A172 (cell line): ENCODE data around the gene POP7. TPM values are rescaled to one million over a fixed set of nuclear protein-coding genes. Genes with fewer than 3 reads are reported as not detected.
A peak's percentile ranks its signal among the peaks of the same experiment; 100 is the strongest.
"Not testable (repeated sequence)": the region's sequence is repeated elsewhere in the genome, so short reads cannot be mapped to it uniquely, and the experiment has no call there.

Experiments
- DNase-seq: peaks from one replicate; pipeline ENCODE4 v3.0.0-alpha.2; 2015; ENCODE audit warnings: low spot score
- total RNA-seq: library from RNA; depleted of rRNA; stranded (reverse); fragments of >200 nt; shearing (Covaris generic); gene quantifications from 2 replicates; pipeline ENCODE4 v1.2.3, GENCODE V29; 2014

The POP7 gene
- total RNA-seq, 1 experiment from 2014 or later = 76.9 TPM

DNA sequence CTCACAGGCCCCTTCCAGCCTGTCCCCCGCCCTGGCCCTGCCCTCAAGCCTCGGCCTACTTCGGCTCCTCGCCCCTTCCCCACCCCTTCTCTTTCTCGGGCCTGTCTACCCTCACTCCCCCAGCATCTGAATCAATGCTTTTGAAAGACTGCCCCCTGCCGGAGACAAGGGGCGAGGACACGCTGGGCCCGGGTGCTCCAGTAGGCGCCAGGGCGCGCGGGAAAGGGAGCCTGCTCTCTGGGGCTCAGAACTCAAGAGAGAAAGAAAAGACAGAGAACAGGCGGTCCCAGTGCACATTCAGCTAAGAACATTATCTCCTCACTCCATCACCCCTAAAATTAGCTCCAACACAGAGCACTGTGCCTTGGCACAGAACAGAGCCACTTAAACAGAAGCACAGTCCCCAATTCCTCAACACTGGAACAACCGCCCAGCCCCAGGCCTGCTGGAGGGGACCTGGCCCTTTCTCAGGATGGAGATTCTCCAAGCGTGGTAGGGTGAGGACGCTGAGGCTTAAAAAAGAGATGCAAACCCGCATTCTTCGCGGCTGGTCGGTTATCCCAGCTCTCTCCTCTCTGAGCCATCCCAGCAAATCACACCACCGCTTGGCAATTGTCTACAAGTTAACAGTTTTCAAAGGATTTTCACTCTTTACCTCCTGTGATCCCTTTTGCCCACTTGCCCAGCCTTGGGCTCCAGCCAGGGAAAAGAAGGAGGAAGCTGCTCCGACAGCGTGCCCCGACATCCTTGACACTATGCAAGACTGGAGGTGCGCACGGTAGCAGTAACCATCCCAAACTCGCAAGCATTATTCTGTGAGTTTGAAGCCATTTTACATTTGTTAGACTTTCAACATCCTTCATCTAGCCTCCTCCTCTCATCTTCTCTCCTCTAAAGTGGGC lies 14.0 kb upstream of the POP7 start:
- DNase-seq = peak; percentile 56

DNA sequence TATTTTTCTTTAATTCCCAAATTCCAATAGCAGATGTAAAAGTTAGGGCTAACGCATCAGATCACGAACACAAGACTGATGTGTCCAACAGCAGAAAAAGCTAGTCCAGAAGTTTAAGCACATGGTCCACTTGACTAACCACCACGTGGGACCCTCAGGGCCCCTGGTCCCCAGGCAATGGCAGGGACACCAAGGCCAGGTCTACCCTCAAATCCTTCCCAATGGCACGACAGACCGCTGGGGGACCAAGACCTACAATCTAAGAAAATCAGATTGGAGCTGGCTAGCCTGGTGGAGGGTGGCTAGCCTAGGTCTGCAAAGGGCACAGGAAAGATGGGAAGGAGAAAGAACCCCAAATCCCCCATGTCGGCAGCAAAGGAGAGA lies 13.4 kb upstream of the POP7 start:
- DNase-seq = no peak

DNA sequence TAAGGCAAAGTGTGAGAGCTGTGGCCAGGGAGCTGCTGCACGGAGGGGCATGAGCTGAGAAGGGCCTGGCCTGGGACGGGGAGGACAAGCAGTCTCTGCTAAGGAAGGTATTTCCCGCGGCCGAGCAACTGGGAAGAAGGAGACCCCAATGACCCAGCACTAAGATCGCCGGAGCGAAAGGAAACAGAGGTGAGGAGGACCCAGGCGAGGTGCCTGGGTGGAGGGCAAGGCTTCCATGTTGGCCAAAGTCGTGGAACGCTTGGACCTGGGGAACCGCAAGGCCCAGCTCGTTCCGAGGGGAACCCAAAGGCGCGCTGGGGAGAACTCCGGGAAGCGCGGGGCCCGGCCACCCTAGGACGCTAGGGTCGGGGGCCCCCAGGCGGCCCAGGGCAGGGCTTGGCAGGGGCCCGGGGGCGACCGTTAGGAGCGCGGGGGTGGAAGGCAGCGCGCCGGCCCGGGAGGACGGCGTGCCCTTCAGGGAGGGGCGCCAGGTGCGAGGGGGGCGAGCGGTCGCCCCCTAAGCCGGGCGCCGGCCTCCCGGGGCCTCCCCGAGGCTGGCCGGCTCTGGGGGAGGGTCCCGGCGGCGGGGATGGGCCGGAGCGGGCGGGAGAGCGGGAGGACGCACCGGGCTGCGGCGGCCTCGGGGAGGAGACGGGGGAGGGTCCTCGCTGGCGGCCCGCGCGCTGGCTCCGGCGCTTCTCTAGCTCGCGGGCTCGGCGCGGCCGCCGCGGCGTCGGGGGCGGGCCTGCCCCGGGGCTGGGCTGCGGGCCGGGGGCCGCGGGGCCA lies 12.4 kb upstream of the POP7 start:
- DNase-seq = no peak

DNA sequence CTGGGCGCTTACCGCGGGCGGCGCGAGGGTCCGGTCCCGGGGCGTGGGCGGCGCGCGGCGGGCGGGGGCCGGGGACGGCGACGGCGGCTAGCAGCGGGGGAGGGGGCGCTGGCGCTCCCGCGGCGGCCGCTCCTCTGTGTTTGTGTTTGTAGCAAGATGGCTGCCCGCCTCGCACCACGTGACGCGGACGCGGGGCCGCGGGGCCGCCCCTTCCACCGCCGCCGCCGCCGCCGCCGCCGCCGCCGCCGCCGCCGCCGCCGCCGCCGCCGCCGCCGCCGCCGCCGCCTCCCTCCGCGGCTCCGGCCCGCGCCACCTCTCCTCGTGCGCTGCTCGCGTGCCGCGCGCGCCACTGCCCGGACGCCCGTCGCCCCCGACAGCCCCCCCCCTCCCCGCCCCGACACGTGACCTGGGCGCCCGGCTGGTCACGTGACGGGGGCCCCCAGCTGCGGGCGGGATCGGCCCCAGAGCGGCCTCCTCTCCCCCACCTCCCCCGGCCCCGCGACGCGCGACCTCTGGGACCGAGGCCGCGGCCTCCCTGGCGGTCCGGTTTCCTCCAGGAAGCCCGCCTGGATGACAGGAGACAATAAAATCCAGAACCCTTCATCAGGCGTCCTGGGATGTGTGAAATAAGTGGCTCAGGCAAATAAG lies 11.7 kb upstream of the POP7 start, which contains the start of gene GIGYF1:
TSS of gene GIGYF1 (minus strand) at position 153 of the 648 bp plus-strand sequence. CDS start 6,012 bp downstream, outside the sequence.
- no peak for DNase-seq

DNA sequence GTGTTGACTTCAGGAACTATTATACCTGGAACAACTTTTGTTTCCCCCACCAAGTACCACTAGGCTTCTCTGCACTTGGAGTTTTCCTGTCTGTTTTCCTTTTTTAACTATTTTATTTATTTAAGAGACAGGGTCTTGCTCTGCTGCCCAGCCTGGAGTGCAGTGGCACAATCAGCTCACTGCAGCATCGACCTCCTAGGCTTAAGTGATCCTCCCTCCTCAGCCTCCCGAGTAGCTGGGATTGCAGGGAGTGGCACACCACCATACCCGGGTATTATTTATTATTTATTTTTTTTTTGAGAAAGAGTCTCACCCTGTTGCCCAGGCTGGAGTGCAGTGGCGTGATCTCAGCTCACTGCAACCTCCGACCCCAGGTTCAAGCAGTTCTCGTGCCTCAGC lies 9.8 kb upstream of the POP7 start:
- DNase-seq = no peak

DNA sequence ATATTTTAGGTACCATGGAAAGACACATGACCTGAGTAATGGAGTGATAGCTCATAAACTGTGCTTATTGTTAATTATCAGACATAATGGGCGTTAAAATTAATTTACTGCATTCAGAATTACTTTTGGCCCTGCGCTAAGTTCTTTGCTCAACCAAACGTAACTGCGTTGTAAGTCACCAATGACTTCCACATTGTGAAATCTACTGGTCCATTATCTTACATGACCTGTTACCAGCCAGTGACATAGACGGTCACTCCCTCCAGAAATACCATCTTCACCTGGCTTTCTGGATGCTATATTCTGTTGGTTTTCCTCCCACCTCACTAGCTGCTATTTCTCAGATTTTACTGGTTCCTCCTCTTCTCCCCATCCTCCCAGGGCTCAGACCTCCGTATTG lies 6.9 kb upstream of the POP7 start:
- DNase-seq = no peak

DNA sequence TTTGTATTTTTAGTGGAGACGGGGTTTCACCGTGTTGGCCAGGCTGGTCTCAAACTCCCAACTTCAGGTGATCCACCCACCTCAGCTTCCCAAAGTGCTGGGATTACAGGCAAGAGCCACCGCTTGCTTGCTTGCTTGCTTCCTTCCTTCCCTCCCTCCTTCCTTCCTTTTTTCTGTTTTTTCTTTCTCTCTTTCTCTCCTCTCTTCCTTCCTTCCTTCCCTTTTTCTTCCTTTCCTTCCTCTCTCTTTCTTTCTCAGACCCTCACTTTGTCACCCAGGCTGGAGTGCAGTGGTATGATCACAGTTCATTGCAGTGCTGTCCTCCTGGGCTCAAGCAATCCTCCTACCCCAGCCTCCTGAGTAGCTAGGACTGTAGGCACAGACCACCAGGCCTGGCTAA lies 4.8 kb upstream of the POP7 start:
- not testable (repeated sequence) for DNase-seq

DNA sequence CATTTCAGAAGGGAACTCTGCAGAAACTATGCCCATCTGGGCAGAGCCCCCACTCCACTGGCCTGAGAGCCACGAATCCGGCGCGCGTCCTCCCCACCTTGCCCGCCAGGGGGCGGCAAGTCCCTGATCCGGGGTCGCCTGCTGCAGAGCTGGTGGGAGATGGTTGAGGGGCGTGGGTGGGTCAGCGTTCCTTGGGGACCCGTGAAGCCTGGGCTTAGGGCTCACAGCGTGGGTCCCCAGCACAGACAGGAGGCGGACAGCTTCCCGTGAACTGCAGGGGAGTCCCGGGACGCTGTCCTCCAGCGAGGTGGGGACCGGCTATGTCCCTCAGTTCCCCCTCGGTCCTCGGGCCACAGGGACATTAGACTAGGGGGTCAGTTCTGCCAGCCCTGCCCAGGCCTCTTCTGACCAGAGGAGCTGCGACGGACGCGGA lies 585 bp upstream of the POP7 start:
- peak; percentile 53 for DNase-seq

DNA sequence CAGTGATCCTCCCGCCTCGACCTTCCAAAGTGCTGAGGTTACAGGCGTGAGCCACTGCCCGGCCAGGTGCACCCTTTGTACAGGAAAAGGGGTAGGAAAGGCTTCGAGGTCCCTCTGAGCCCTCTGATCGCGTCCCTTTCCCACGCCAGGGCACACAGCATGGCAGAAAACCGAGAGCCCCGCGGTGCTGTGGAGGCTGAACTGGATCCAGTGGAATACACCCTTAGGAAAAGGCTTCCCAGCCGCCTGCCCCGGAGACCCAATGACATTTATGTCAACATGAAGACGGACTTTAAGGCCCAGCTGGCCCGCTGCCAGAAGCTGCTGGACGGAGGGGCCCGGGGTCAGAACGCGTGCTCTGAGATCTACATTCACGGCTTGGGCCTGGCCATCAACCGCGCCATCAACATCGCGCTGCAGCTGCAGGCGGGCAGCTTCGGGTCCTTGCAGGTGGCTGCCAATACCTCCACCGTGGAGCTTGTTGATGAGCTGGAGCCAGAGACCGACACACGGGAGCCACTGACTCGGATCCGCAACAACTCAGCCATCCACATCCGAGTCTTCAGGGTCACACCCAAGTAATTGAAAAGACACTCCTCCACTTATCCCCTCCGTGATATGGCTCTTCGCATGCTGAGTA lies 871 bp downstream of the POP7 start:
- no peak for DNase-seq

DNA sequence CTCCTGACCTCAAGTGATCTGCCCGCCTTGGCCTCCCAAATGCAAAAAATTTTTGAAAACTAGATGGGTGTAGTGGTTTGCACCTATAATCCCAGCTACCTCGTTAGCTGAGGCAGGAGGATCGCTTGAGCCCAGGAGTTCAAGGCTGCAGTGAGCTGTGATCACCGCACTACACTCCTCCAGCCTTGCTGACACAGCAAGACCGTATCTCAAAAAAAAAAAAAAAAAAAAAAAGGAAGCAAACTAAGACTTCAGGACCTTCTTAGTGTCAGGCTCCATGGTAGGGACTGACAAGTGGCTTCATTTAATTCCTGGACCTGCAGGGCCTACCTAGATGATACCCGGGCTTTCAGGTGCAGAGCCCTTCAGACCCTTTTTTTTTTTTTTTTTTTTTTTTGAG lies 2.5 kb downstream of the POP7 start:
- no peak for DNase-seq

DNA sequence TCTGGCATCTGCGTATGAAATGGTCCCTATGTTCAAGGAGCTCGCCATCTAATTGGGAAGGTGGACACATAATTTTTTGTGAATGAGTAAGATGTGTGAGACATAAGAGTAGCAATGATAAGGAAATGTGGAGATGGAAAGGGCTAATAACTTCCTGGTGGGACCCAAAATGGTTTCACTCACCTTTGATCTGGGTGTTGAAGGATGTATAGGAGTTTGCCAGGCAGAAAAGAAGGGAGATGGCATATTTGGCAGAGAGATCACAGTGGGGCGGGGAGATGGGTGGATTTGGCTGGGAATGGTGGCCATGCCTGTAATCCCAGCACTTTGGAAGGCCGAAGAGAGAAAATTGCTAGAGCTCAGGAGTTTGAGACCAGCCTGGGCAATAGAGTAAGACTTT lies 4.5 kb downstream of the POP7 start:
- DNase-seq = no peak

DNA sequence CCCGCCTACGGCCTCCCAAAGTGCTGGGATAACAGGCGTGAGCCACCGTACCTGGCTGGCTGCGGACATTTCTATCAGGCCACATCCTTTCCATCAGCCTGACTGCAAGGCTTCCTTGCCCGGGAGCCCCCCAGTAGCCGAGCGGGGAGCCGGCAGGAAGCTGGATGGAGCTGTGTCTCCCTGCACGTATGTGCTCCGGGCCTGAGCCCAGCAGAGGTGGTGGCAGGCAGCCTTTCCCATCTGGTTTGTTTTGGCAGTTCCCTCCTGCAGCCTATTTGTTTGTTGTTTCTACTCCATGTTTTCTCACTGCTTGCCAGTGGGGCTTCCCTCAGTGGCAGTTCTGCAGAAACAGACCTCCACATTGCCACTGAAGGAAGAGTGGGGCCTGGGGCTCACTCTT lies 5.4 kb downstream of the POP7 start:
- no peak for DNase-seq

DNA sequence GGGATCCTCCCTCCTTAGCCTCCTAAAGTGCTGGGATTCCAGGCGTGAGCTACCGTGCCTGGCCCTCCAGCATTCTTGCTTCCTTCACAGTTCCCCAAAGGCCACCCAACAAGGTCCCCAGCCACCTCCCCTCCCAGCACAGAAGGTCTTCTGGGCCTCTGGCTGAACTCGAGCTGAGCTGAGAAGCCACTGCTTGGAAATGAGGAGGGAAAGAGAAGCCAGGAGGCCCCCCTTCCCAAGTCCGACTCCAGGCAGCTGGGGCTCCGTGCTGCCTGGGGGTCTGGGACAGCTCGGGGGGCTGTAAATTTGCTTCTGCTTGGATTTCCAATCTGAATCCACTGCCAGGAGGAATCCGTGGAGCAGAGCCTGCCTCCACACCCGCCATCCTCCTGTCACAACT lies 8.8 kb downstream of the POP7 start:
- DNase-seq = no peak

DNA sequence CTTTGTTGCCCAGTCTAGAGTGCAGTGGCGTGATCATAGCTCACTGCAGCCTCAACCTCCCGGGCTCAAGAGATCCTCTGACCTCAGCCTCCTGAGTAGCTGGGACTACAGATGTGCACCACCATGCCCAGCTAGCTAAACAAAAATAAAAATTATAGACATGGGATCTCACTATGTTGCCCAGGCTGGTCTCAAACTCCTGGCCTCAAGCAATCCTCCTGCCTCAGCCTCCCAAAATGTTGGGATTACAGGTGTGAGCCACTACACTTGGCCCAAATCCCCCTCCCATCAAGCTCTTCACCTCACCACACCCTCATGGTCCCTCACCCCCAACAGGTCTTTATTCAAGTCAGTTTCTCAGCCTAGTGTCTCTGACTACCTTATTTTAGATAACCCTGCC lies 11.2 kb downstream of the POP7 start:
- not testable (repeated sequence) for DNase-seq

DNA sequence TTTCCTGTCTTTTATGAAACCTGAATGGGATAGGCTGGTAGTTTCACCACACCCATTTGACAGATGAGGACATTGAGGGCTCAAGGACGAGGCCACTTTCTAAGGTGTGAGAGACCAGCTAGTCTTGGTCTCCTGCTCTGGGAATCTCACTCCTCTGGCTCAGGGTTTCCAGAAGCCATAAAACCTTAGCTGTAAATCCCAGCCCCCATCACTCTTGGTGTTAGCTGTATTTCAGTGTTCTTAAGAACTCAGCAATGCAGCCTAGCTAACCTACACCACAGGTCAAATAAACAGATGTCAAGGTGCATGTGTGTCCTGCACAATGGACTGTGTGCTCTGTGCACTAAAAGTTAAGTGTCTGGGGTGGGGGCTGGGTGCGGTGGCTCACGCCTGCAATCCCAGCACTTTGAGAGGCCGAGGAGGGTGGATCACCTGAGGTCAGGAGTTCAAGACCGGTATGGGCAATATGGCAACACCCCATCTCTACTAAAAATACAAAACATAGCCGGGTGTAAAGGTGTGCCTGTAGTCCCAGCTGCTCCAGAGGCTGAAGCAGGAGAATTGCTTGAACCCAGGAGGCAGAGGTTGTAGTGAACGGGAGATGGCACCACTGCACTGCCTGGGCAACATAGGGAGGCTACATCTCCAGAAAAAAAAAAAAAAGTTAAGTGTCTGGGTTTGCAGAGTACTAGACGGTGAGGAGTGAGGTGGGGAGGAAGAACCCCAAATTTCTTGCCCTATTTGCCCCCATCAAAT lies 13.8 kb downstream of the POP7 start:
- DNase-seq = no peak

DNA sequence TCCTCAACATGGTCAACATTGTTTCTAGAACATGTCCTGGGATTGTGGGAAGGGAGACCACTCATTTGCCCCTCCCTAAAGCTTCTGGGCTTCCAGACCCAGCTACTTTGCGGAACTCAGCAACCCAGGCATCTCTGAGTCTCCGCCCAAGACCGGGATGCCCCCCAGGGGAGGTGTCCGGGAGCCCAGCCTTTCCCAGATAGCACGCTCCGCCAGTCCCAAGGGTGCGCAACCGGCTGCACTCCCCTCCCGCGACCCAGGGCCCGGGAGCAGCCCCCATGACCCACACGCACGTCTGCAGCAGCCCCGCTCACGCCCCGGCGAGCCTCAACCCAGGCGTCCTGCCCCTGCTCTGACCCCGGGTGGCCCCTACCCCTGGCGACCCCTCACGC lies 14.4 kb downstream of the POP7 start, which contains the start of gene EPO:
TSS of gene EPO (plus strand) at position 190 of the 392 bp plus-strand sequence. CDS start 513 bp downstream, outside the sequence.
- DNase-seq = no peak

DNA sequence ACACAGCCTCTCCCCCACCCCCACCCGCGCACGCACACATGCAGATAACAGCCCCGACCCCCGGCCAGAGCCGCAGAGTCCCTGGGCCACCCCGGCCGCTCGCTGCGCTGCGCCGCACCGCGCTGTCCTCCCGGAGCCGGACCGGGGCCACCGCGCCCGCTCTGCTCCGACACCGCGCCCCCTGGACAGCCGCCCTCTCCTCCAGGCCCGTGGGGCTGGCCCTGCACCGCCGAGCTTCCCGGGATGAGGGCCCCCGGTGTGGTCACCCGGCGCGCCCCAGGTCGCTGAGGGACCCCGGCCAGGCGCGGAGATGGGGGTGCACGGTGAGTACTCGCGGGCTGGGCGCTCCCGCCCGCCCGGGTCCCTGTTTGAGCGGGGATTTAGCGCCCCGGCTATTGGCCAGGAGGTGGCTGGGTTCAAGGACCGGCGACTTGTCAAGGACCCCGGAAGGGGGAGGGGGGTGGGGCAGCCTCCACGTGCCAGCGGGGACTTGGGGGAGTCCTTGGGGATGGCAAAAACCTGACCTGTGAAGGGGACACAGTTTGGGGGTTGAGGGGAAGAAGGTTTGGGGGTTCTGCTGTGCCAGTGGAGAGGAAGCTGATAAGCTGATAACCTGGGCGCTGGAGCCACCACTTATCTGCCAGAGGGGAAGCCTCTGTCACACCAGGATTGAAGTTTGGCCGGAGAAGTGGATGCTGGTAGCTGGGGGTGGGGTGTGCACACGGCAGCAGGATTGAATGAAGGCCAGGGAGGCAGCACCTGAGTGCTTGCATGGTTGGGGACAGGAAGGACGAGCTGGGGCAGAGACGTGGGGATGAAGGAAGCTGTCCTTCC lies 15.0 kb downstream of the POP7 start:
- DNase-seq = no peak

DNA sequence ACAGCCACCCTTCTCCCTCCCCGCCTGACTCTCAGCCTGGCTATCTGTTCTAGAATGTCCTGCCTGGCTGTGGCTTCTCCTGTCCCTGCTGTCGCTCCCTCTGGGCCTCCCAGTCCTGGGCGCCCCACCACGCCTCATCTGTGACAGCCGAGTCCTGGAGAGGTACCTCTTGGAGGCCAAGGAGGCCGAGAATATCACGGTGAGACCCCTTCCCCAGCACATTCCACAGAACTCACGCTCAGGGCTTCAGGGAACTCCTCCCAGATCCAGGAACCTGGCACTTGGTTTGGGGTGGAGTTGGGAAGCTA lies 15.5 kb downstream of the POP7 start:
- no peak for DNase-seq

DNA sequence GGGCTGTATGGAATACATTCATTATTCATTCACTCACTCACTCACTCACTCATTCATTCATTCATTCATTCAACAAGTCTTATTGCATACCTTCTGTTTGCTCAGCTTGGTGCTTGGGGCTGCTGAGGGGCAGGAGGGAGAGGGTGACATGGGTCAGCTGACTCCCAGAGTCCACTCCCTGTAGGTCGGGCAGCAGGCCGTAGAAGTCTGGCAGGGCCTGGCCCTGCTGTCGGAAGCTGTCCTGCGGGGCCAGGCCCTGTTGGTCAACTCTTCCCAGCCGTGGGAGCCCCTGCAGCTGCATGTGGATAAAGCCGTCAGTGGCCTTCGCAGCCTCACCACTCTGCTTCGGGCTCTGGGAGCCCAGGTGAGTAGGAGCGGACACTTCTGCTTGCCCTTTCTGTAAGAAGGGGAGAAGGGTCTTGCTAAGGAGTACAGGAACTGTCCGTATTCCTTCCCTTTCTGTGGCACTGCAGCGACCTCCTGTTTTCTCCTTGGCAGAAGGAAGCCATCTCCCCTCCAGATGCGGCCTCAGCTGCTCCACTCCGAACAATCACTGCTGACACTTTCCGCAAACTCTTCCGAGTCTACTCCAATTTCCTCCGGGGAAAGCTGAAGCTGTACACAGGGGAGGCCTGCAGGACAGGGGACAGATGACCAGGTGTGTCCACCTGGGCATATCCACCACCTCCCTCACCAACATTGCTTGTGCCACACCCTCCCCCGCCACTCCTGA lies 16.7 kb downstream of the POP7 start:
- no peak for DNase-seq
